CD4-positive, alpha-beta T cell treated with Interleukin-6 for 4 hours (primary cell): Measurements from ENCODE around the gene SLC9A2.

Source experiments
- DNase-seq: peaks from one replicate; pipeline ENCODE4 v3.0.0-alpha.2; 2020; ENCODE audit warnings: mixed read lengths

SLC9A2 gene, protein sequence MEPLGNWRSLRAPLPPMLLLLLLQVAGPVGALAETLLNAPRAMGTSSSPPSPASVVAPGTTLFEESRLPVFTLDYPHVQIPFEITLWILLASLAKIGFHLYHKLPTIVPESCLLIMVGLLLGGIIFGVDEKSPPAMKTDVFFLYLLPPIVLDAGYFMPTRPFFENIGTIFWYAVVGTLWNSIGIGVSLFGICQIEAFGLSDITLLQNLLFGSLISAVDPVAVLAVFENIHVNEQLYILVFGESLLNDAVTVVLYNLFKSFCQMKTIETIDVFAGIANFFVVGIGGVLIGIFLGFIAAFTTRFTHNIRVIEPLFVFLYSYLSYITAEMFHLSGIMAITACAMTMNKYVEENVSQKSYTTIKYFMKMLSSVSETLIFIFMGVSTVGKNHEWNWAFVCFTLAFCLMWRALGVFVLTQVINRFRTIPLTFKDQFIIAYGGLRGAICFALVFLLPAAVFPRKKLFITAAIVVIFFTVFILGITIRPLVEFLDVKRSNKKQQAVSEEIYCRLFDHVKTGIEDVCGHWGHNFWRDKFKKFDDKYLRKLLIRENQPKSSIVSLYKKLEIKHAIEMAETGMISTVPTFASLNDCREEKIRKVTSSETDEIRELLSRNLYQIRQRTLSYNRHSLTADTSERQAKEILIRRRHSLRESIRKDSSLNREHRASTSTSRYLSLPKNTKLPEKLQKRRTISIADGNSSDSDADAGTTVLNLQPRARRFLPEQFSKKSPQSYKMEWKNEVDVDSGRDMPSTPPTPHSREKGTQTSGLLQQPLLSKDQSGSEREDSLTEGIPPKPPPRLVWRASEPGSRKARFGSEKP

DNA sequence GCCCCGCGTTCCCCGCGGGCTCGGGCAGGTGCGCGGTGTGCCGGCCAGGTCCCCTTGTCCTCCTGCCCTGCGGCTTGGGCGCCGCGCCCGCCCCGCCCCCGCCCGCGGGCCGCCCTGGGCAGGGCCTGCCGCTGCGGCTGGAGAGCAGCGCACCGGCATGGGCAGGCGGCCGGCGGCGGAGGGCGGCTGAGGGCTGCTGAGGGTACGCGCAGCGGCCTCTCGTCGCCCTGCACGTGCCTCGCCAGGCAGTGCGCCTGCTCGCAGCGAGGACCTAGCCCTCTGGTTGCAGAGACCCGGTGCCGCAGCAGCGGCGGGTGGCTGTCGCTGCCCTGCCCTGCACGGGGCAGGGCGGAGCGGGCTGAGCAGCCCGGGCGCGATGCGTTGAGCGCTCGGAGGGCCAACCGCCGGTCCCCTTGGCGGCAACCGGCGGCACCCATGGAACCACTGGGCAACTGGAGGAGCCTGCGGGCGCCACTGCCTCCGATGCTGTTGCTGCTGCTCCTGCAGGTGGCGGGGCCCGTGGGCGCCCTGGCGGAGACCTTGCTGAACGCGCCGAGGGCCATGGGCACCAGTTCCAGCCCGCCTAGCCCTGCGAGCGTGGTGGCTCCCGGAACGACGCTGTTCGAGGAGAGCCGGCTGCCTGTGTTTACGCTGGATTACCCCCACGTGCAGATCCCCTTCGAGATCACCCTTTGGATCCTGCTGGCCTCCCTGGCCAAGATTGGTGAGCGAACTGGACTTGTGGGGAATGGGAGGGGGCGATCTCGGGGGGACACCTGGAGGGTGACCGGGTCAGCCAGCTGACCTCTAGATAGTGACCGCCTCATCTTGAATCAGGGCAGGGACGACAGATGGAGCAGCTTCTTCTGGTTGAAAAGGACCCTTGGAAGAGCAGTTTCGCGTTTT, at the start of gene SLC9A2:
SLC9A2 (plus strand) TSS at position 140 of the 906 bp plus-strand sequence; CDS start at position 436, 296 bp downstream.
- no peak for DNase-seq

DNA sequence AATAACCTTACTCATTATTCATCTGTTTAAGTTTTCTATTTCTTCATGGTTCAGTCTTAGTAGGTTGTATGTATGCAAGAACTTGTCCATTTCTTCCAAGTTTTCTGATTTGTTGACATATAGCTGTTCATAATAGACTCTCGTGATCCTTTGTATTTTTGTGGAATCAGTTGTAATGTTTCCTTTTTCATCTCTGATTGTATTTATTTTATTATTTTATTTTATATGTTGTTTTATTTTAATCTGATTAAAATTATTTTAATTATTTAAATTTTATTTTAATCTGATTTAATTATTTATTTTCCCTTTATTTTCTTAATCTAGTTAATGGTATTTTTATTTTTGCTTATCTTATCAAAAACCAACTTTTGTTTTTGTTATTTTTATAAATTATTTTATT, 43.5 kb upstream of the SLC9A2 start:
- no peak for DNase-seq

DNA sequence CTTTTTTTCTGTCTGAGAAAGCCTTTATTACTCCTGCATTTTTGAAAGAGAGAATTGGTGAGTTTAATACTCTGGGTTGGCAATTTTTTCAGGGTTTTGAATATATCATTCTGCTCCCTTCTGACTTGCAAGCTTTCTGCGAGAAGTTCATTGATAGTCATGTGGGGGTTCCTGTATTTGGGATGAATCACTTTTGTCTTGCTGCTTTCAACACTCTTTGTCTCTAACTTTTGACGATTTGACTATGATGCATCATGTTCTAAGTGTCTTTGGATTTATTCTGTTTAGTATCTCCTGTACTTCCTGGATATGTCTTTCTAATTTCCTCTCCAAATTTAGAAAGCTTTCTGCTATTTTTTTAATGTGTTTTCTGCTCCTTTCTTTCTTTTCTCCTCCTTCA, 41.0 kb upstream of the SLC9A2 start:
- DNase-seq, result no peak

DNA sequence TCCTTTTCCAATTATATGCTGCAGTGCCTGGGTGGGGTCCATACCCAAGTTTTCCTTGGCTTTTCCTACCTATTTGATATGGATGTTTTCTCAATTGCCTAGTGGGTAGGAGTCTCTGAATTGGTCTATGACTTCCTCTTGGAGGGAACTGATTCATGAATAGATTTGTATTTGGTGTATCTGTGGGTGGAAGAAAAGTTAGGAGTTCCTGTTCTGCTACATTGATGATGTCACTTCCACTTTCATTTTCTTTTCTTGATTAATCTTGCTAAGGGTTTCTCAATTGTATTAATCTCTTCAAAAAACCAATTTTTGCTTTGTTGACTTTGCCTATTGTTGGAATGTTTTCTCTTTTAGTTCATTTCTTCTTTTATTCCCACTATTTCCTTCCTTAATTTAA, 37.4 kb upstream of the SLC9A2 start:
- no peak for DNase-seq

DNA sequence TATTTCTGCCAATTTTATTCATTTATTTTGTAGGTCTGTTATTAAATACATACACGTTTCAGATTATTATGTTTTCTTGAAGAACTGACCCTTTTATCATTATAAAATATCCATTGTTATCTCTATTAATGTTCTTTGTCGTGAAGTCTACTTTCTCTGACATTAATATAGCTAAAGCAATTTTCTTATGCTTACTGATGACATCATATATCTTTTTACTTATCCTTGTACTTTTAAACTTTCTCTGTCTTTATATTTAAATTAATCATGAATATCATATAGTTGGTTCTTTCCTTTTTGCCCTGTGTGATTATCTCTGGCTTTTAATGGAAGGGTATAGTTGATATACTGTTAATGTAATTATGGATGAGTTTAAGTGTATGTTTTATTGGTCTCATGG, 36.5 kb upstream of the SLC9A2 start:
- no peak for DNase-seq

DNA sequence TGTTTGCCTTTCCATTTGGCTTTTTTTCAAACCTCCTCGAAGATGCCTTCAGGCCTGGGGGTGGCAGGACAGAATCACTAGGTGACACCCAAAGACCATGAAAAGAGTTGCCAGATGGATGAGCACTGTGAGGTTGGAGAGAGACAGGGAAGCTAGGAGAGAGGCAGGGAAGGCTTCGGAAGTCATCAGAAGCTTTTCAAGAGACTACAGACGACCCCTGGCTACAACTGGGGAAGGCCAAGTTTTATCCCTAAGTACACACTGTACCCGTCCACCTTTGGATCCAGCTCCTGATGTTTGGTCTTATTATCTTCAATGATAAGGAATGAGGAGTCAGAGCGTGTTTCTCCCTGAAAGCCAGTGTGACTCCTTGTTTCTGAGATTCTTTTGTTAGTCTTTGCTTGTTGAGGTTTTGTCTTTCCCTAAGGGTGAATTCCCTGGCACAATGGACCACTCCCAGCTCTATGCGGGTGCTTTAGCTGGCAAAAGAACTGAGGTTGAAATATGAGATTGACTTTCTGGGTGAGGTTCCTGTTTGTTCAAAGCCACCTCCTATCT, 33.4 kb upstream of the SLC9A2 start:
- no peak for DNase-seq

DNA sequence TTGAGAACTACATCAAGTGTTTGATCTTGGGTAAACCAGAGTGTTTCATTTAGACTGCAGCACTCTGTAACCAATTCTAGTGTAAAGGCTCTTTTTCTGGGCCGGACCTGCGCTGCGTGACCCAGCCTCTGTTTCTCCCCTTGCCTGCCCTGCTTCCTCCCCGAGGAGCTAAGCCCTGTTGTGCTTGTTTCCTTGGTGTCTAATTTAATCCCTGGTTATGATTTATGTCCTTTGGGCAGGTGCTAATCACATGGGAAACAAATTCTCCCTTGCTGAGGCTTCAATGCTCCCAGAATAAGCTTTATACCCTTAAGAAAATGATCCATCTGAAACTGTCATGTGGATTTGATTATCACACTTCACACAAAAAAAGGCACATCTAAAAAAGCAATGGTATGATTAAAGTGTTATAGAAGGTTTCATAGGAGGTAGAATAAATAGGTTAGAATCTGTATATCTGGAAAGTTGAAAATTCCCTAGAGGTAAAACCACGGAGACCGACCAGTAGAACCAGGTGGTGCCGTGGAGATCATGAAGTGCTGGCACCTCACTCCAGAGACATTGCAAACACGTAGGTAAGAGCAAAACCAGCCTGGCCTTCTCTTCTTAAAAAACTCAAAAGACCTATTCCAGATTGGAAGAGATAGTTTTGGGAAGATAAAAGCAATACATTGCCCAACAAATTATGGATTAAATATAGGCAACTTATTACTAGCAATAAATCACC, 31.0 kb upstream of the SLC9A2 start:
- no peak for DNase-seq

DNA sequence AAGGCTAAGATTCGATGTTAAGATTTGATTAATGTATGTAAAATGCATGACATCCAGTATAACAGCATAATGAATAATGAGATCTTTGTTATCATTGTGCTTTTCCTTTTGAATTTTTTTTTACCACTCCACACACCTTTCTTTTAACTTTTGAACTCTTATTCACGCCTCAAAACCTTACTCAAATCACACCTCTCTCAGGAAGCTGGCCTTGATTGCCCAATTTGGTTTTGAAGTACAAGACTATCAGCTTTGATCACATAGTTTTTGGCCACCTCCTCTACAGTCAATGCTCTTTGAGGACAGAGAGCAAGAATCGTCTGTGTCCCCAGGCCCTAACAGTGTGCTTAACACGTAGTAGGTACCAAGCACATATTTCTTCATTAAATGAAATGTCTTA, 29.9 kb upstream of the SLC9A2 start:
- no peak for DNase-seq

DNA sequence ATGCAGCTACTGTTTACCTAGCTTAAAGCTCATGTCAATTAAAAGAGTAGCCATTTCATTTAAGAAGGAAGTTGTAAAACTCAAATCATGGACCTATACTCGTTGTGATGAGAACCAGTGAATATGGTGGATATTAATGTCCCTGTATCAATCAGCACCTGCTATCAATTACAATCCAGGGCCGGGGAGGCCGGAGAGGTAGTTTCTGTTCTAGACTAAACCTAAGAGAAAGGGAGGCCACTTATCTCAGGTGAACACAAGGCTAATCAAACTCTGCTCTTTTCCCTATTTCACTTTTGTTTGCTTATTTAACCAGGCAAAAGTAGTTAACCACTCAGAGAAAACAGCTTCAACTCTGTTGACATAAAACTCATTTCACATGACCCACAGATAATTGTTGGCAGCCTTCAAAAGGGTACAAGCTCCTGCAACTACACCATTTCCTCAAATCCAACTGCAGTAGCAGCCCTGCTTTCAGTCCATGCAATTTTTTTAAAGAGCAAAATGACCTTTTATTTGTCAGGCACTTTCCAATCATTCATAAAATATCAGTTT, 27.8 kb upstream of the SLC9A2 start:
- no peak for DNase-seq

DNA sequence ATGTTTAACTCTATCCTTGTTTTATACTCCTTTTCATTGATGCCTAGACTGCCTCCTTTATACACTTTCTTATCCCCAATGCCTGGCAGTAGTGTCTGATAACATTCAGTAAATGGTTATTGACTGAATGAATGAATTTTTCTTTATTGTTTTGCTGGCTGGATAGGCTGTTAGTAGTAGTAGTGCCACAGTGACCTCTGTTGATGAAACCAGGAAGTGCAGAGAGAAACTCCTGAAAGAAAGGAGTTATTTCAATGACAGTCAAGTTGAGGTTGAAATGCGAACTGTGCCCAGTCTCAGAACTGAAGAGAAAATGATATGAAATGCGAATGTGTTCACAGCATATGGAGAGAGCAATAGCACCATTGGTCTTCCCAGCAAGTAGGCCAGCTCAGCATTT, 26.8 kb upstream of the SLC9A2 start:
- no peak for DNase-seq

DNA sequence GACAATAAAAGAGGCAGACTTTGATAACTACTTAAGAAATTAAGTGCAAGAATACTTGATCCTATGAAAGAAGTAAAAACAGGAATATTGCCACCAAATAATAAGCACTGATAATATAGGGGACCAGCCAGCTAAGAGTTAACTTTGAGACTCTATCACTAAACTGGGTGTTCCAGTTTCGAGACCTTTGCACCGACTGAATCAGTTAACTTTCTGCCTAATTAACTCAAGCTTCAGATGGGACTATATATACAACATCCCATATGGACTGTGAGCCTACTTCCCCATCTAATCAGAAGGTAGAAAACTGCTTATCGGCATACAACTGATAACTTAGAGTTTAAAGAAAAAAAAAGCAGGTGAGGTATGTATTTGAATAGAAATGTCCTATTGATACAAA, 25.8 kb upstream of the SLC9A2 start:
- DNase-seq, result no peak

DNA sequence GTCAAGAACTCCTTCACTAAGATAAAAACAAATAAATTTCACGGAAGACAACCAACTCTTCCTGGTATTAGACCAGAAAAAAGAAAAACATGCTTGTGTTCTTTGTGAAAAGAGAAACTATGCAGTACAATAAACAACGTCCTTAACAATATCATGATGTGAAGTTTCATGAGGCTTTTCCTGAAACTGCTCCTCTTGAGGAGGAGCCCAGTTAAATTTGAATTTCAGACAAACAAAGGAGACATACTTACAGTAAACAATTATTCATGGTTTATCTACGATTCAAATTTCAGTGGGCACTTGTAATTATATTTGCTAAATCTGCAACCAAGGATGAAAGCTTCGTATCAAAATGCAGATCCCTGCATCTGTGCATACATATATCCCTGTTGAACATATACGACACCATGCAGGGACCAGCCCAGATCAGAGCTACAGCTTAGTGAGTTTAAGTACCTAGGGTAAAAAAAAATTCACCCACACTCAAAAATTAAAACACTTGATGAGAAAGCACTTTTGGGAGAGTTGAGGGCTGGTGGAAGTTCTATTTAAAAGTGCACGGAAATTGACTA, 24.8 kb upstream of the SLC9A2 start:
- DNase-seq, result no peak

DNA sequence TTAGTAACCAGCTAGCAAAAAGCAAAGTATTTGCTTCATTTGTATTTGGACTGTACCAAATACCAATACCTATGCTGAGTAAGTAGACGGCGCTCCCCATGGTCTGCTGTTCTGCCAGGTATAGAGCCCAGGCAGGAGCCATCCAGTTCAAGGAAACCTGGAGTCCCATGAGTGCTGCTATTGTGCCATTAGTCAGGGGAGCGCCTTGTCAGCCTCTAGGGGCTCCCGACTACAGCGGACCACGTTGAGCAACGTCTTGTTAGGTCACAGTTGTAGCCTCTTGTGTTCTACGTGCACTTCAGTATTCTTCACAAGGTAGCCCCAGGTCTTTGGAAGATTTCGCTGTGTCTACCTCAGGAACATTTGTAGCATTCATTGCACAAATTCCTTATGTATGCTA, 21.6 kb upstream of the SLC9A2 start:
- no peak for DNase-seq

DNA sequence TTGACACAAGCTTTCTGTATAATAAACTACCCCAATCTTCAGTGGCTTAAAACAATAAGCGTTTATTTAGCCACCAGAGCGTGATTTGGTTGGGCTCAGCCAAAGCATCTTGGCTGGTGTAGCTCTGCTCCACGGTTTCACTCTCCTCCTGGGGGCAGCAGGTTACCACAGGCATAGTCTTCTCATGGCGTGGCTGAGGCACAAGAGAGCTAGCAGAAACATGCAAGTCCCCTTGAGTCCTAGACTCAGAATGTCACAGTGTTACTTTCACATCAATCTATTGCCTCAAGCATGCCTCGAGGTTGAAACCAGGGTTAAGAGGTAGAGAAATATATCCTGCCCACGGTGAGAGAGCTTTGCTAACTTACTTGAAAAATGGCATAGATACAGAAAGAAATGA, 19.9 kb upstream of the SLC9A2 start:
- DNase-seq, result no peak

DNA sequence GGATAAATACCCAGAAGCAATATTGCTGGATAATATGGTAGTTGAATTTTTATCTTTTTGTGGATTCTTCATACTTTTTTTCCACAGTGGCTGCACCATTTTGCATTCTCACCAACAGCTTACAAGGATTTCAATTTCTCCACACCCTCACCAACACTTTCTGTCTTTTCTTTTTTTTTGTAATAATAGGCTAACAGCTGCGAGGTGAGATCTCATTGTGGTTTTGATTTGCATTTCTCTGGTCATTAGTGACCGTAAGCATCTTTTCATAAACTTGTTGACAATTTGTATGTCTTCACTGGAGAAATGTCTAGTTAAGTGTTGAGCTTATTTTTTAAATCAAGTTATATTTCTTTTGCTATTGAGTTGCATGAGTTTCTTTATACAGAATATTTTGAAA, 17.6 kb upstream of the SLC9A2 start:
- DNase-seq, result no peak

DNA sequence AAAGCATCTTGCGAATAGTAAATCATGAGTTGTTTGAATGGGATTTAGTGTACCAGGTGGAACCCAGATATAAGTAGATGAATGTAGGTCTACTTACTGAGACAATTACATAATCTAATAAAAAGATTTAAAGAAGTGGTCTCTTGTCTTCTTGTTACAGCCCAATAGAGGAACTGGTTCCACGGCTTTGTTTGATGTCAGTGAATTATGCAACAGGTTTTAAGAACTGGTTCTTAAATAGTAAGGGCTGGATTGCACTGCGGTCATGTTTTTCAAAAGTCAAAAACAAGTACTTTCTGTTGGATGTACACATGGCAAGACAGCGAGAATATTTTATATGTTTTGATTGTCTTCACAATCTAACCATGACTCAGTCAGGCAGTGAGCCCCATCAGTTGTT, 15.4 kb upstream of the SLC9A2 start:
- DNase-seq, result no peak

DNA sequence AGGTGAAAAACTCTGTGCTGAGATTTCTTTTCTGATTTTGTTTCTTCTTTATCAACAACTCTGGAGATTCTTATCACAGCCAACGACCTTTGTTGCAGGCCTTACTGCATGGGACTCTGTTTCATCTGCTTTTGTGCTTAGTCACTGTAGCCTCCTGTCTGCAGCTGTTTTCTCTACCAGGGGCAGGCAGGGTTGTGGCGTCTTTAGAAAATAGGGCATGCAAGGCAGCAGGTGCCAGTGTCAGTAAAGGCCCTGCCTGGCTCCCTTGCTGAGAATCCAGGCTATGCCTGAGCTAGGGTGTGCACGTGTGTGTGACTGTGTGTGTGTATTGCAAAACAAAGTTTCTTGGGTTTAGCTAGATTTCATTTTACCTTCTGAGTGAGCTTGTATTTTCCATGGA, 14.6 kb upstream of the SLC9A2 start:
- no peak for DNase-seq

DNA sequence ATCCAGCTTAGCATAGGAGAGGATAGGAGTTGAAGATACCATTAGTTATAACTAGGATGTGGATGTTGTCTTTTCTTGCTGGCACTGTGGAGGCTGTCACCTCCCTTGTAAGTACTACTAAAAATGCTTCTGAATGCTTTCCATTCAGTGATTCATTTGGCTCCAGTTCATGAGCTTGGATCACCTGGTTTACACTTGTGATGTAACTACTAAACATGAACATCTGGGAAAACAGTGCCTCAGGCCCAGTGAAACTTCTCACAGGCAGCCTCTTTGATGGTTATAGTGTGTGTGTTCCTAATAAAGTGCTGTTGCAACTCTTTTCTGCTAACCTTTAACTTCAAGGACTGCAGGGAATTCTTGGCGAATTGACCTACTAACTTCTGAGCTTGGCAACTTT, 13.0 kb upstream of the SLC9A2 start:
- no peak for DNase-seq

DNA sequence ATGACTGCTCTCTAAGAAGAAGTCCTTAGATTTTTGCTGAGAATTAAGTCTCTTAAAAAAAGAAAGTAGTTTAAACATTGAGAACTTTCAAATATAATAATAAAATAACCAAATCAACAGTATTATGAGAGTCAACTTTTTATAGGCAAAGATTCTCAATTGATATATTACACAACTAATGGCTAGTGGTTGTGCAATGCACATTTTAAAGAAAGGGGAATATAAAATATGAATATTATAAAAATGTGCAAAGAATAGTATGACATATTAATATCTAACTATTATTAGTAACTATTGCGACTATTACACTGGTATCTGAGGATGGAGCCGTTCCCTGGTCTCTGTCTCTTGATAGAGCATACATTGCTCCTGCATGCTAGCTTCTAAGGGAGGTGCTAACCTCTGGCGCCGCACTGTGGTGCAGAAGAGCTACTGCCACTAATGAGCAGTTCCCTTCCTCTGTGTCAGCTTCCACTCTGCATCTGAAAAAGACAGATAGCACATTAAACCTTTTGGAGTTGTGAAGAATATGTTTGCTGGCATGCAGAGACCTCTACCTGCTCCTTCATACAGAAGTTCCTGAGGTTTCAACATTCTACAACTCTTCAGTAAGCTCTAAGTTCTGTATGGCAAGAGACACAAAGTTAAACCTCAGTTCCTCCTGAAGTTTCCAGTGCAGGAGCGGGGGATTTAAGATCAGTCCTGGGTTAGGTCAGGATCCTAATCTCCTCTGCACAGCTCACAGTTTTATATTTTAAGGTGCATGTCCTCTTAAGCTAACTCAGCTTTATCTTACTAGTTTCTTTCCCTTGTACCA, 3.5 kb upstream of the SLC9A2 start:
- DNase-seq, result peak; percentile 12
